Nephron progenitor cell (in vitro differentiated cells): ENCODE data around the gene SEC62.

ENCODE experiments used
- DNase-seq: peaks from one replicate; pipeline ENCODE4 v3.0.0; 2021
- H3K27ac Mint-ChIP-seq: 2 replicates; pipeline ENCODE4 v1.8.0; 2021; ENCODE audit warnings: mild to moderate bottlenecking, moderate library complexity, mixed read lengths
- H3K27me3 Mint-ChIP-seq: 2 replicates; pipeline ENCODE4 v1.8.0; 2021; ENCODE audit warnings: mild to moderate bottlenecking, low read depth, mixed read lengths; ENCODE audit not compliant: poor library complexity
- H3K36me3 Mint-ChIP-seq: 2 replicates; pipeline ENCODE4 v1.8.0; 2021; ENCODE audit warnings: low read depth, mixed read lengths
- H3K4me1 Mint-ChIP-seq: 2 replicates; pipeline ENCODE4 v1.8.0; 2021; ENCODE audit warnings: mixed read lengths
- H3K4me3 Mint-ChIP-seq: 2 replicates; pipeline ENCODE4 v1.8.0; 2021; ENCODE audit warnings: mild to moderate bottlenecking, moderate library complexity, mixed read lengths
- H3K9me3 Mint-ChIP-seq: 2 replicates; pipeline ENCODE4 v1.8.0; 2021; ENCODE audit warnings: mild to moderate bottlenecking, moderate library complexity, mixed read lengths
- TF ChIP-seq, protein P1 (sequence below): fragments of 200-600 bp; sonication (generic); IDR thresholded peaks from 2 replicates; pipeline ENCODE4 v1.5.0; 2021; ENCODE audit warnings: antibody characterized with exemption

Gene SEC62

GRCh38 chr3:170040418-170040817, 73.8 kb downstream of the SEC62 start:
- H3K9me3 Mint-ChIP-seq, result peaks cover 5% of the 10 kb centered on the region
- no peak overlapping the region for H3K27ac Mint-ChIP-seq
- DNase-seq, result no peak
- H3K27me3 Mint-ChIP-seq, result peaks cover 76% of the 10 kb centered on the region
- no peaks in the 10 kb centered on the region for H3K36me3 Mint-ChIP-seq
- H3K4me1 Mint-ChIP-seq, result peaks cover 16% of the 10 kb centered on the region
- peak overlapping the region; percentile 65 for H3K4me3 Mint-ChIP-seq
- TF ChIP-seq, protein P1, sequence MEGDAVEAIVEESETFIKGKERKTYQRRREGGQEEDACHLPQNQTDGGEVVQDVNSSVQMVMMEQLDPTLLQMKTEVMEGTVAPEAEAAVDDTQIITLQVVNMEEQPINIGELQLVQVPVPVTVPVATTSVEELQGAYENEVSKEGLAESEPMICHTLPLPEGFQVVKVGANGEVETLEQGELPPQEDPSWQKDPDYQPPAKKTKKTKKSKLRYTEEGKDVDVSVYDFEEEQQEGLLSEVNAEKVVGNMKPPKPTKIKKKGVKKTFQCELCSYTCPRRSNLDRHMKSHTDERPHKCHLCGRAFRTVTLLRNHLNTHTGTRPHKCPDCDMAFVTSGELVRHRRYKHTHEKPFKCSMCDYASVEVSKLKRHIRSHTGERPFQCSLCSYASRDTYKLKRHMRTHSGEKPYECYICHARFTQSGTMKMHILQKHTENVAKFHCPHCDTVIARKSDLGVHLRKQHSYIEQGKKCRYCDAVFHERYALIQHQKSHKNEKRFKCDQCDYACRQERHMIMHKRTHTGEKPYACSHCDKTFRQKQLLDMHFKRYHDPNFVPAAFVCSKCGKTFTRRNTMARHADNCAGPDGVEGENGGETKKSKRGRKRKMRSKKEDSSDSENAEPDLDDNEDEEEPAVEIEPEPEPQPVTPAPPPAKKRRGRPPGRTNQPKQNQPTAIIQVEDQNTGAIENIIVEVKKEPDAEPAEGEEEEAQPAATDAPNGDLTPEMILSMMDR, result no peak

GRCh38 chr3:170043506-170043905, 76.9 kb downstream of the SEC62 start:
- peaks cover 57% of the 10 kb centered on the region for H3K27me3 Mint-ChIP-seq
- no peak overlapping the region for H3K27ac Mint-ChIP-seq
- peaks cover 5% of the 10 kb centered on the region for H3K9me3 Mint-ChIP-seq
- no peaks in the 10 kb centered on the region for H3K36me3 Mint-ChIP-seq
- H3K4me1 Mint-ChIP-seq, result peaks cover 16% of the 10 kb centered on the region
- TF ChIP-seq, protein P1, result no peak
- H3K4me3 Mint-ChIP-seq, result no peak overlapping the region
- no peak for DNase-seq

DNA sequence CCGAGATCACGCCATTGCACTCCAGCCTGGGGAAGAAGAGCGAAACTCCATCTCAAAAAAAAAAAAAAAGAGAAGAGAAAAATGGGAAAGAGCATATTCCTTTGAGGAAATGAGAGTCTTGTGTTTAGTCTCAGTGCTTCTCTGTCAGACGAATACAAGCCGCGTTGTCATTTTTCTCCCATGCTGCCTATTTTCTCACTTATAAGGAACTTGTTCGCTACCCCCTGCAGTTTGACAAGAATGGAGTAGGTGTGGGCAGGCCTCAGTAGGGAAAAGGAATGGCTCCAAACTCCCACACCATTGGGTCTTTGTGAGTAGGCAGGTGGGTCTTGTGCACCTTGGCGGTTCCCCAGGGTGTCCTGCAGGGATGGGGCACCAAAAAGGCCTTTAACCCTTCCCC, 77.7 kb downstream of the SEC62 start:
- peaks cover 54% of the 10 kb centered on the region for H3K27me3 Mint-ChIP-seq
- H3K36me3 Mint-ChIP-seq, result no peaks in the 10 kb centered on the region
- no peak for DNase-seq
- H3K4me3 Mint-ChIP-seq, result no peak overlapping the region
- TF ChIP-seq, protein P1, result no peak
- no peak overlapping the region for H3K27ac Mint-ChIP-seq
- peaks cover 16% of the 10 kb centered on the region for H3K4me1 Mint-ChIP-seq
- H3K9me3 Mint-ChIP-seq, result peaks cover 5% of the 10 kb centered on the region

- H3K27ac Mint-ChIP-seq, result no peak overlapping the region
- no peaks in the 10 kb centered on the region for H3K36me3 Mint-ChIP-seq
- TF ChIP-seq, protein P1, result no peak
- peaks cover 49% of the 10 kb centered on the region for H3K27me3 Mint-ChIP-seq
- H3K4me1 Mint-ChIP-seq, result peaks cover 12% of the 10 kb centered on the region
- peaks cover 5% of the 10 kb centered on the region for H3K9me3 Mint-ChIP-seq
- H3K4me3 Mint-ChIP-seq, result no peak overlapping the region
- DNase-seq, result no peak
These were observed 78.2 kb downstream of the SEC62 start for GRCh38 chr3:170044795-170045244.

DNA sequence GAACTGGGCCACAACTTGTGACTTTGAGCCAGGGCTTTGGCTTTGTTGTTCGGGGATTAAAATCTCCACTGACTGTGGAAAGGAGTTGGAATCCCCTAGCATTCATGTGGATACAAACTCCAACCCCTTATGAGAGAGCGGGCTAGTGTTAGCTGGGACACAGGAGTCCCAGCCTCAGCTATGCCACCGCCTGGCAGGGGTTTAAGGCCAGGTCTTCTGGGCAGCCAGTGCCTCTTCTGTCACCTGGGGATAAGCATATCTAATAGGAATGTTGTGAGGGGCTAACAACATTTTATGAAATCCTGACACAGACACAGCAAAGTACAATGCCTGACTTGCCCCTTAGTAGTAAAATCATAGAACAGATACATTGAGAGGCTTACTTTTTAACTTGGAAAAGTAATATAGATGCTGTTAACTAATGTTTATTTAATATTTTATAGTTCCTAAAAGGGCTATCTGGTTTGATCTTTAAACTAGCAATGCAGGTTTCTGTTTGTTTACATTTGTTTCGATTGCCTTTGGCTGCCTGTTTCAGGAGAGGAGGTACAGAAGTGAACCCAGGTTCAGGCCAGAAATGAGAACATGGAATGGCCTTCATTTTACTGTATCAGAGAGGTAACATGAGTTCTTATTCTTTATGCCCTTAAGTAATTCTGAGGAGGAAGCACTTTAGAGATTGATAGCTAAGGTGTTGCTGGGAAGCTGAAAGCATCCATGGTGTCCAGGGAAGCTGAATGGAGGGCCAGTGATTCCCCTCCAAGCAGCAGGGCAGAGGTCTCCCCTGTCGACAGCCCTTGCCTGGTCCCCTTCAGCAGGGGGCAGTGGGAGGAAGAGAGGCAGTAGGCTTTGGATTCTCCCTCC, 79.9 kb downstream of the SEC62 start:
- Mint-ChIP-seq H3K4me3 (no peak overlapping the region), H3K9me3 (no peaks in the 10 kb centered on the region), H3K27ac (no peak overlapping the region), H3K4me1 (no peaks in the 10 kb centered on the region), H3K36me3 (no peaks in the 10 kb centered on the region), H3K27me3 (peaks cover 38% of the 10 kb centered on the region)
- no peak for DNase-seq
- TF ChIP-seq, protein P1, result no peak

- H3K4me1 Mint-ChIP-seq, result no peaks in the 10 kb centered on the region
- no peak overlapping the region for H3K4me3 Mint-ChIP-seq
- no peak for DNase-seq
- H3K27me3 Mint-ChIP-seq, result peaks cover 33% of the 10 kb centered on the region
- no peaks in the 10 kb centered on the region for H3K9me3 Mint-ChIP-seq
- H3K36me3 Mint-ChIP-seq, result no peaks in the 10 kb centered on the region
- TF ChIP-seq, protein P1, result no peak
- H3K27ac Mint-ChIP-seq, result no peak overlapping the region
These were observed 80.5 kb downstream of the SEC62 start for GRCh38 chr3:170047133-170047404.
